SKM-1 (cell line): ENCODE measurements around the gene ZNF487.
"Not testable (repeated sequence)": the region's sequence is repeated elsewhere in the genome, so short reads cannot be mapped to it uniquely, and the experiment has no call there.

Experiments used
- DNase-seq: peaks from one replicate; lab custom pipeline; 2025; ENCODE audit not compliant: unreplicated experiment; lab: John Stamatoyannopoulos, UW

Gene ZNF487

GRCh38 chr10:43403911-43404703, 32.8 kb upstream of the ZNF487 start:
- DNase-seq = no peak

GRCh38 chr10:43404704-43405084, 32.2 kb upstream of the ZNF487 start:
- no peak for DNase-seq

- DNase-seq = no peak
These were observed 29.7 kb upstream of the ZNF487 start for GRCh38 chr10:43407148-43407575.

GRCh38 chr10:43407576-43408330, 29.2 kb upstream of the ZNF487 start:
- DNase-seq = peak; percentile 84

- no peak for DNase-seq
These were observed 28.6 kb upstream of the ZNF487 start for GRCh38 chr10:43408331-43408709.

- peak; percentile 75 for DNase-seq
These were observed 28.1 kb upstream of the ZNF487 start, which contains the start of gene HNRNPF for GRCh38 chr10:43408710-43409384. Gene HNRNPF (minus strand): TSS chr10:43409186. CDS start chr10:43387884, 21,302 bp downstream.

GRCh38 chr10:43409385-43410109, 27.4 kb upstream of the ZNF487 start:
- DNase-seq = no peak

- no peak for DNase-seq
These were observed 26.6 kb upstream of the ZNF487 start for GRCh38 chr10:43410345-43410744.

- DNase-seq = no peak
These were observed 25.4 kb upstream of the ZNF487 start for GRCh38 chr10:43411536-43411935.

- DNase-seq = no peak
These were observed 21.4 kb upstream of the ZNF487 start for GRCh38 chr10:43415544-43415943.

- peak; percentile 97 for DNase-seq
These were observed 18.8 kb upstream of the ZNF487 start for GRCh38 chr10:43417950-43418768.

GRCh38 chr10:43419997-43420368, 16.9 kb upstream of the ZNF487 start:
- DNase-seq = no peak

GRCh38 chr10:43420369-43421200, 16.3 kb upstream of the ZNF487 start:
- DNase-seq = peak; percentile 67

- no peak for DNase-seq
These were observed 15.8 kb upstream of the ZNF487 start for GRCh38 chr10:43421201-43421507.

- DNase-seq = no peak
These were observed 15.4 kb upstream of the ZNF487 start for GRCh38 chr10:43421519-43421918.

- DNase-seq = not testable (repeated sequence)
These were observed 15.0 kb upstream of the ZNF487 start for GRCh38 chr10:43421944-43422343.

GRCh38 chr10:43424416-43424815, 12.5 kb upstream of the ZNF487 start:
- no peak for DNase-seq

- not testable (repeated sequence) for DNase-seq
These were observed 10.4 kb upstream of the ZNF487 start for GRCh38 chr10:43426476-43426875.

- DNase-seq = no peak
These were observed 9.6 kb upstream of the ZNF487 start for GRCh38 chr10:43427166-43427825.
